Spleen (tissue), 11 donors: ENCODE data around the gene NFYB. TPM values are rescaled to one million over a fixed set of nuclear protein-coding genes. Genes with fewer than 3 reads are reported as not detected.

Experiments
- DNase-seq: peaks from one replicate; pipeline ENCODE4 v3.0.0-alpha.2; 2020
- H3K27ac ChIP-seq, 8 donors: fragments of 200-600 bp; sonication (generic) in 7 of 8; 1 replicate in 4 of 8; 2 replicates in 4 of 8; pipeline versions ENCODE4 v1.5.0 to v1.8.0; 2016 to 2021; ENCODE audit warnings: inconsistent platforms in 4 of 8, mild to moderate bottlenecking in 4 of 8, moderate library complexity in 1 of 8
- H3K27me3 ChIP-seq, 7 donors: fragments of 200-600 bp; sonication (generic) in 6 of 7; replicated peaks in 1 of 7; 1 replicate in 4 of 7; 2 replicates in 3 of 7; pipeline versions ENCODE4 v1.5.0 to v1.8.0; 2016 to 2021; ENCODE audit warnings: inconsistent platforms in 3 of 7, mild to moderate bottlenecking in 1 of 7
- H3K36me3 ChIP-seq, 6 donors: fragments of 200-600 bp; sonication (generic) in 5 of 6; 1 replicate in 4 of 6; 2 replicates in 2 of 6; pipeline versions ENCODE4 v1.5.0 to v1.8.0; 2016 to 2021; ENCODE audit warnings: inconsistent platforms in 2 of 6
- H3K4me1 ChIP-seq, 6 donors: fragments of 200-600 bp; sonication (generic) in 5 of 6; 1 replicate in 3 of 6; 2 replicates in 3 of 6; pipeline versions ENCODE4 v1.5.0 to v1.8.0; 2016 to 2021; ENCODE audit warnings: inconsistent platforms in 3 of 6
- H3K4me3 ChIP-seq, 8 donors: fragments of 200-600 bp; sonication (generic) in 7 of 8; 1 replicate in 4 of 8; 2 replicates in 4 of 8; pipeline versions ENCODE4 v1.5.0 to v1.8.0; 2016 to 2021; ENCODE audit warnings: inconsistent platforms in 4 of 8, mild to moderate bottlenecking in 4 of 8, moderate library complexity in 2 of 8
- H3K9me3 ChIP-seq, 8 donors: fragments of 200-600 bp; sonication (generic) in 7 of 8; 1 replicate in 4 of 8; 2 replicates in 4 of 8; pipeline versions ENCODE4 v1.5.0 to v1.8.0; 2016 to 2021; ENCODE audit warnings: inconsistent platforms in 4 of 8
- POLR2A ChIP-seq, 3 donors: fragments of 450-650 bp; IDR thresholded peaks; one replicate each; pipeline ENCODE4 v1.5.1; 2017; ENCODE audit warnings: antibody characterized with exemption in 3 of 3, mild to moderate bottlenecking in 1 of 3
- POLR2AphosphoS5 ChIP-seq, 3 donors: sonication (generic); formaldehyde crosslinking; IDR thresholded peaks; one replicate each; pipeline ENCODE4 v1.5.1; 2017; ENCODE audit warnings: antibody characterized with exemption in 3 of 3
- WGBS, 5 donors: extraction: QIAGEN DNeasy Blood & Tissue Kit in 3 of 5; methylation state at CpG; one replicate each; pipeline versions ENCODE4 v1.1.5 to v1.1.7; 2013 to 2018; 5-methylcytosine and 5-hydroxymethylcytosine counted together
- intact Hi-C: fragments of 100-400 bp; cut with DNase I; formaldehyde crosslinking; loops from one replicate; pipeline ENCODE4 v1.15.0; 2023; ENCODE audit warnings: low total_unique reads
- polyA plus RNA-seq, 3 donors: library from polyadenylated mRNA; stranded (reverse); fragments of 200-250 nt; gene quantifications; one replicate each; pipeline ENCODE4 v1.2.1, GENCODE V29; 2013
- total RNA-seq, 7 donors: library from RNA; depleted of rRNA in 3 of 7; stranded (reverse); fragments of >200 nt in 3 of 7; fragmentation: NEBNext Ultra II Directional in 4 of 7; extraction: Animal tissue kit (Norgen Biotek cat#: 25700) in 4 of 7; gene quantifications; one replicate each; pipeline versions ENCODE4 v1.1.0 to v1.2.1, GENCODE V29; 2016 to 2021
- TF ChIP-seq, protein P1 (sequence below), 11 experiments: fragments of 200-600 bp in 7 of 11; fragments of 450-650 bp in 4 of 11; sonication (generic) in 4 of 11; IDR thresholded peaks in 8 of 11; conservative IDR thresholded peaks in 3 of 11; 1 replicate in 7 of 11; 2 replicates in 4 of 11; pipeline versions ENCODE4 v1.4.0 to v1.8.0; 2016 to 2021; ENCODE audit warnings: antibody characterized with exemption in 11 of 11, inconsistent platforms in 4 of 11, mild to moderate bottlenecking in 1 of 11
- donor health status: healthy with polysubstance abuse.
- donor health status: DM: no; HTN: no; CAD: no; lungs with moderate emphysema.
- donor health status: DM: no; HTN: no; CAD: no.
- donor health status: Bipolar disorder and iron deficiency.
- donor health status: healthy.
- donor health status: DM: no; HTN: no; CAD: no.
- donor health status: DM: yes; HTN: yes; CAD: no.

Gene NFYB
- total and polyA plus RNA-seq, 10 donors: 21.1 to 28.3 (median 25.6) TPM

DNA sequence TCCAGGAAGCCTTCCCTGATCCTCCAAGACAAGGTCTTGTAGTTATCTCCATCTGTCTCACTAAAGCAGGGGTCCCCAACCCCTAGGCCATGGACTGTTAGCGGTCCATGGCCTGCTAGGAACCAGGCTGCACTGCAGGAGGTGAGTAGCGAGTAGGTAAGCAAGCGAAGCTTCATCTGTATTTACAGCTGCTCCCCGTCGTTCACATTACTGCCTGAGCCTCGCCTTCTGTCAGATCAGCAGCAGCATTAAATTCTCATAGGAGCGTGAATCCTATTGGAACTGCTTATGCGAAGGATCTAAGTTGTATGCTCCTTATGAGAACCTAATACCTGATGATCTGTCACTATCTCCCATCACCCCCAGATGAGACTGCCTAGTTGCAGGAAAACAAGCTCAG is 12.4 kb upstream of the NFYB start:
- Histone ChIP-seq H3K36me3 (no peaks in the 10 kb centered on the region), H3K27me3 (peaks cover 0 to 4% (median 0%) of the 10 kb centered on the region in 7 donors), H3K27ac (no peak overlapping the region), H3K9me3 (no peaks in the 10 kb centered on the region), H3K4me3 (no peak overlapping the region), H3K4me1 (peaks cover 0 to 7% (median 0%) of the 10 kb centered on the region in 6 donors)
- DNase-seq: no peak
- intact Hi-C loops: no loop called here
- TF ChIP-seq POLR2A (IDR thresholded peaks at IDR 0.05): no peak
- no peak for TF ChIP-seq POLR2AphosphoS5 (IDR thresholded peaks at IDR 0.05)
- TF ChIP-seq, protein P1, sequence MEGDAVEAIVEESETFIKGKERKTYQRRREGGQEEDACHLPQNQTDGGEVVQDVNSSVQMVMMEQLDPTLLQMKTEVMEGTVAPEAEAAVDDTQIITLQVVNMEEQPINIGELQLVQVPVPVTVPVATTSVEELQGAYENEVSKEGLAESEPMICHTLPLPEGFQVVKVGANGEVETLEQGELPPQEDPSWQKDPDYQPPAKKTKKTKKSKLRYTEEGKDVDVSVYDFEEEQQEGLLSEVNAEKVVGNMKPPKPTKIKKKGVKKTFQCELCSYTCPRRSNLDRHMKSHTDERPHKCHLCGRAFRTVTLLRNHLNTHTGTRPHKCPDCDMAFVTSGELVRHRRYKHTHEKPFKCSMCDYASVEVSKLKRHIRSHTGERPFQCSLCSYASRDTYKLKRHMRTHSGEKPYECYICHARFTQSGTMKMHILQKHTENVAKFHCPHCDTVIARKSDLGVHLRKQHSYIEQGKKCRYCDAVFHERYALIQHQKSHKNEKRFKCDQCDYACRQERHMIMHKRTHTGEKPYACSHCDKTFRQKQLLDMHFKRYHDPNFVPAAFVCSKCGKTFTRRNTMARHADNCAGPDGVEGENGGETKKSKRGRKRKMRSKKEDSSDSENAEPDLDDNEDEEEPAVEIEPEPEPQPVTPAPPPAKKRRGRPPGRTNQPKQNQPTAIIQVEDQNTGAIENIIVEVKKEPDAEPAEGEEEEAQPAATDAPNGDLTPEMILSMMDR (IDR thresholded peaks at IDR 0.05 in 8 of 11, conservative IDR thresholded peaks at IDR 0.05 in 3 of 11): no peak
- WGBS, 5 donors: 93 to 97% (median 96%) methylated on average over 8 of the region's 8 CpGs

- DNase-seq: no peak
- H3K9me3 ChIP-seq: no peaks in the 10 kb centered on the region
- H3K4me1 ChIP-seq: peaks cover 0 to 6% (median 0%) of the 10 kb centered on the region in 6 donors
- 73 to 85% (median 77%) methylated on average over 11 of the region's 11 CpGs for WGBS, 5 donors
- H3K36me3 ChIP-seq: no peaks in the 10 kb centered on the region
- H3K27me3 ChIP-seq: peaks cover 0 to 7% (median 0%) of the 10 kb centered on the region in 7 donors
- no peak overlapping the region for H3K4me3 ChIP-seq
- TF ChIP-seq POLR2AphosphoS5 (IDR thresholded peaks at IDR 0.05) (no peak), POLR2A (IDR thresholded peaks at IDR 0.05) (no peak)
- TF ChIP-seq, protein P1 (IDR thresholded peaks at IDR 0.05 in 8 of 11, conservative IDR thresholded peaks at IDR 0.05 in 3 of 11): no peak
- intact Hi-C loops: no loop called here
- H3K27ac ChIP-seq: no peak overlapping the region
Observed at GRCh38 chr12:104147346-104147745, 9.3 kb upstream of the NFYB start.

- Histone ChIP-seq H3K4me3 (no peak overlapping the region), H3K27me3 (peaks cover 0 to 7% (median 0%) of the 10 kb centered on the region in 7 donors), H3K36me3 (no peaks in the 10 kb centered on the region), H3K4me1 (peaks cover 0 to 9% (median under 1%) of the 10 kb centered on the region in 6 donors), H3K9me3 (no peaks in the 10 kb centered on the region), H3K27ac (no peak overlapping the region)
- TF ChIP-seq POLR2A (IDR thresholded peaks at IDR 0.05) (no peak), POLR2AphosphoS5 (IDR thresholded peaks at IDR 0.05) (no peak)
- TF ChIP-seq, protein P1 (IDR thresholded peaks at IDR 0.05 in 8 of 11, conservative IDR thresholded peaks at IDR 0.05 in 3 of 11): no peak
- WGBS, 5 donors: 70 to 88% (median 86%) methylated on average over 1 of the region's 1 CpG
- intact Hi-C loops: no loop called here
- DNase-seq: no peak
Observed at GRCh38 chr12:104143918-104144317, 5.9 kb upstream of the NFYB start.

DNA sequence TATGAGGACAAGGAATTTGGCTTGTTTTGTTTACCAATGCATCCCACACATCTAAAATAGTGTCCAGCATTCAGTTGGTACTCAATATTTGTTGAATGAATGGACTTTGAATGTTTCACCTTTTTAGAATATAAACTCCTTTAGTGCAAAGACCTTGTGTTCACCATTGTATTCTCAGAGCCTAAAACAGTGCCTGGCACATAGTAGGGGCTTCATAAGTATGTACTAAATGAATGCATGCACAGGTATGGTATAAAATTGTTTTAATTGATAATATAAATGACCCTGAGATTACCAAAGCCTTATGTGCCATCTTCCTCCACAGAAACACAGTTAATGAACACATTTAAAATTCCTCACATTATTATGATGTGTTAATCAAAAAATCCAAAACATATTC is 5.0 kb upstream of the NFYB start:
- no peak overlapping the region for H3K4me3 ChIP-seq
- TF ChIP-seq POLR2AphosphoS5 (IDR thresholded peaks at IDR 0.05) (no peak), POLR2A (IDR thresholded peaks at IDR 0.05) (no peak)
- TF ChIP-seq, protein P1 (IDR thresholded peaks at IDR 0.05 in 8 of 11, conservative IDR thresholded peaks at IDR 0.05 in 3 of 11): no peak
- no peak overlapping the region for H3K27ac ChIP-seq
- peaks cover 0 to 16% (median 7%) of the 10 kb centered on the region in 6 donors for H3K4me1 ChIP-seq
- no peak for DNase-seq
- no peaks in the 10 kb centered on the region for H3K9me3 ChIP-seq
- no peaks in the 10 kb centered on the region for H3K36me3 ChIP-seq
- intact Hi-C loops: no loop called here
- peaks cover 0 to 7% (median 0%) of the 10 kb centered on the region in 7 donors for H3K27me3 ChIP-seq
